Stimulated activated CD8-positive, alpha-beta memory T cell treated with anti-CD3 and anti-CD28 coated beads, Interleukin-4, amount 100 ng/mL, for 48 hours (primary cell): ENCODE results near the gene FGD4.
A peak's percentile ranks its signal among the peaks of the same experiment; 100 is the strongest.

Experiments used
- DNase-seq: peaks from one replicate; pipeline ENCODE4 v3.0.0-alpha.2; 2020

The FGD4 gene

DNA sequence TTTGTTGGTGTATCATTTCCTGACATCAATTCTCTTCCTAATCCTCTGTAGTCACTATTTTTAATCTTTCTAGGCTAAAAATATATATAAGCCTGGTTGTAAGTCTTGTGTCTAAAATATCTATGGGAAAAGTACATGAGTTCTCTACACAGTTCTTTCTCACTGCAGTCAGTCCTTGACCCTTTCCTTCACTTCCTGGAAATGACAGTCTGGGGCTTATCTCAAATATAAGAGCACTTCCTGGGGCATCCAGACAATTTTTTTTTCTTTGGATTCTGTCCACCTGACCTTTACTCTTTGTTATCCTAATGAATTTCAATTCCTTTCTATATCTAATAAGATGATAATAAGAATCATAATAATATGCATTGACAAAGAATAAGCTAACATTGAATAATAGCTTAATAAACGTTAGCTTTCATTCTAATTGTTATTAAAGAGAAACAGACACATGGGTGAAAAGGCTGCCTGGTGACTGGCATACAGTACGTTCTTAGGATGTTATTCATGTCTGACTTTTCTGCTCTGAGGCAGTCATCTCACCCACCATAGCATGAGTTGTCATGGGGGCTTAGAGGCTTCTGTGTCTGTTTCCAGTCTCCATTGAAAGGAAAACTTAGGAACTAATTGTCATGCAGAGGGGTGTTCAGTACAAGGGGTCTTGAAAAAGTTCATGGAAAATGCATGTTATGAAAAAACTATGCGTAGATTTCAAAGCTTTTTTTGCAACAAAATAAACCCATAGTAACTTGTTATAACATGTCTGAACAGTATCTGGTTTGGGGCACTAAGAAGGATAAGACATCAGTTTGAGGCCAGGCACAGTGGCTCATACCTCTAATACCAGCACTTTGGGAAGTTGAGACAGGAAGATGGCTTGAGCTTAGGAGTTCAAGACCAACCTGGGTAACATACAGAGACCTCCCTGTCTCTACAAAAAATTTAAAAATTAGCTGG lies 213.6 kb downstream of the FGD4 start:
- no peak for DNase-seq

GRCh38 chr12:32615441-32615840 lies 216.1 kb downstream of the FGD4 start:
- DNase-seq: no peak

- DNase-seq: no peak
Observed at GRCh38 chr12:32617534-32617933, 218.2 kb downstream of the FGD4 start.

- DNase-seq: no peak
Observed at GRCh38 chr12:32618115-32618514, 218.8 kb downstream of the FGD4 start.

GRCh38 chr12:32627976-32628375 lies 228.6 kb downstream of the FGD4 start:
- no peak for DNase-seq

GRCh38 chr12:32641287-32641901 lies 242.0 kb downstream of the FGD4 start:
- DNase-seq: no peak

DNA sequence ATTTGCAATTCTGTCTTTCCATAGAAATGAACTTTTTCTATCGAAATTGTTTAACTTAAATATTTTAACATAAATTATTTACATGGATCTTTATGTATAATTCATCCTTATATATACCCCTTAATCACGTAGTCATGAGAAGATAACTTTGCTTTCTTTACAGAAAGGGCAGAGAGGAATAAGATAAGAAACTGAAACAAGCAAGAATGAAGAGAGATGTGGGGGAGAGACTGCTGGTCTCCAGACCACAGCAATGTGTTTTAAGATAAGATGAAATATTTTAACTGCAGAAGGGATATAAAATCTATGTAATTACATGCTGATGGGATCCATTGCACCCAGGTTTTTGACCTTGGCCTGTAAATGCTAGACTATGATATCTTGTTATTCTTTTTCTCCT lies 245.1 kb downstream of the FGD4 start:
- DNase-seq: no peak

DNA sequence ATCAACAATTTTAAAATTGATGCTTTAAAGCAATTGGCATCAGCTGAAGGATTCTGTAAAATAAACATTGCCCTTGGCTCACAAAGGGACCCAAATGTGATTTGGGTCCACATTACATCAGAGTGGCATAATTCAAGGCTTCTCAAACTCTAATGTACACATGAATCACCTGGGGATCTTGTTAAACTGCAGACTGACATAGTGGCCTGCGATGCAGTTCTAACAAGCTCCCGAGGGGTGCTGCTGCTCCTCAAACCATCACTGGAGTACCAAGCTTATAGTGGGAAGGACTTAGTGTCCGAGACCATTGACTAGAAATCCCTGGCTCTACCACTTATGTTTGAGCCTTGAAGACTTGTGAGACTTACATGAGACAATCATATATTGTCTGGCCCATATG lies 247.9 kb downstream of the FGD4 start:
- no peak for DNase-seq

DNA sequence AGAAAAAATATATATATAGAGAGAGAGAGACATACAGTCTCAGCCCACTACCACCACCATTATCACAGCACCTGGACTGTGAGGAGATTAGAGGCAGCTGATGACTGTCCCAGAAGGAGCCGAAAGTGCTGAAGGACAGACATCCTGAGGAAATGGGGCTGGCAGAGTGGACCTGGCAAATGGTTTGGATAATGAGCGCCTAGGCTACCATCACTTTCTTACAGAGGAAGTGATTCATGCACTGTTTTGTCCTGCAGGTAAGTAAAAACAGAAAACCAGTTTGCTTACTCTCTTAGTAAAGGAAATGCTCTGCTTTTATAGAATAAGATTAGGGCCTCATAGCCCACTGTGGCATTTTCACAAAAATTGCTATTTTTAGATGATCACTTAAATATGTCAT lies 251.2 kb downstream of the FGD4 start:
- DNase-seq: no peak

DNA sequence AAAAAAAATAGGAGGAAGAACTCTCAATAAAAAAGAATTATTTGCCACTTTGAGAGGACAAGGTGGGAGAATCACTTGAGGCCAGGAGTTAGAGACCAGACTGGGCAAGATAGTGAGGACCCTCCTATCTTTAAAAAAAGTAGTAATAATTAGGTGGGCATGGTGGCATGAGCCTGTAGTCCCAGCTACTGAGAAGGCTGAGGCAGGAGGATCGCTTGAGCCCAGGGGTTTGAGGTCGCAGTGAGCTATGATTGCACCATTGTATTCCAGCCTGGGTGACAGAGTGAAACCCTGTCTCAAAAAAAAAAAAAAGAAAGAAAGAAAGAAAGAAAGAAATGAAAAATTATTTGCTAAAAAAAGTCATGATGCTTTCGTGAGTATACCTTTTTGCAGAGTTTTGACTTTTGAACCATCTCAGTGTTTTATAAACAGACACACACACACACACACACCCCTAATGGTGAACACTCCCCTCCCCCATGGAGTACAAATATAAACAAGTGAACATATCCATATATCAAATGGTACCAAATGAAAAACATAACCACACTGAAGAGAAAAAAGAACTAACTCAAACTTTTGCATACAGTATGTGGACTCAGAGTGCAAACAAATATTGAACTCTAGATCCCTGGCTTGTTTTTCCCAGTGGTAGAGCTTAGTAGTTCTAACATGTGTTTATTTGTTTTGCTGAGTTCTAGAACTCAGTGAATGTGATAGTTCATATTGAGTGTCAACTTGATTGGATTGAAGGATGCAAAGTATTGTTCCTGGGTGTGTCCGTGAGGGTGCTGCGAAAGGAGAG lies 252.0 kb downstream of the FGD4 start:
- DNase-seq: no peak

DNA sequence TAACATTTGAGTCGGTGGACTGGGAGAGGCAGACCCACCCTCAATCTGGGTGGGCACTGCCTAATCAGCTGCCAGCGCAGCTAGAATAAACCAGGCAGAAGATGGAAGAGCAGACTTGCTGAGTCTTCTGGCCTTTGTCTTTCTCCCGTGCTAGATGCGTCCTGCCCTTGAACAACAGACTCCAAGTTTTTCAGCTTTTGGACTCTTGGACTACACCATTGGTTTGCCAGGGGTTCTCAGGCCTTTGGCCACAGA lies 252.5 kb downstream of the FGD4 start:
- DNase-seq: no peak

DNA sequence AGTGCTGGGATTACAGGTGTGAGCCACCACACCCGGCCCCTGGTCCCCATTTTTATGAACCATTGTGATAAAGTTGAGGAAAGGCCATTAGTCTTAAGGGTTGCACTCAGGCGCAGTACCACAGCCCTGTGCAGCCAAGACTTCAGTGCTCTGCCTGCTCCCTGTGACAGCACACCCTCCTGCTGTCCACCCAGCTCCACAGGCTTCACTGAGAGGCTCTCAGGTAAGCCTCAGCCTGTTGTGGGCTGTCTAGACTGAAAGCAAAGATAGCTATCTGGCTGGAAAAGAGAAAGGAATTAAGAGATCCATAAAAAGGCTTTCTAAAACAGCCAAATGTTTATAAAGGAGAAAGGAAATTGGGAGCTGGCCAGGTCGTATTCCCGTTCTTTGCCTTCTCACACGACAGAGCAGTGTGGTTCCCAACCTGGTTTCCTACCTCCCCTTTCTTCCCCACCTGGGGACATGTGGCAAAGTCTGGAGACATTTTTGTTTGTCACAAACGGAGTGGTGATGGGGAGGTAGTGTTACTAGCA lies 260.6 kb downstream of the FGD4 start:
- DNase-seq: no peak

DNA sequence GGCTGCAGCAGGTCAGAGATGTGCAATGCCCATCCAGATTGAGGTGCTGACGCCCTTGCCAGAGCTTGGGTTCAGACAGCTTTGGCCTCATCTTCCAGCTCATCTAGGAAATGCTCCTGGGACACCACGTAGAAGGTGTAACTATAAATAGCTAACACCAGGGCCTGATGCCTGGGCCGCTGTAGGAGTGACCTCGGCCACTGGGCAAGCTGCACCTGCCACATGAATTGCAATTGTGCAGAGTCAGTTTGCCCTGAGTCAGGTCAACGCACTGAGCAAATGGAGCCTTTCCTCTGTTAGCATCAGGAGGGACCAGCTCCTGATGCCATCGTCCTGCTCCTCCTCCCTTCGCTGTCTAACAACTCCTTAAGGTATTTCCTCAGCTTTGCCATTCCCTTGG lies 262.3 kb downstream of the FGD4 start:
- no peak for DNase-seq

GRCh38 chr12:32662665-32663064 lies 263.3 kb downstream of the FGD4 start:
- DNase-seq: no peak

GRCh38 chr12:32666018-32666417 lies 266.7 kb downstream of the FGD4 start:
- DNase-seq: no peak

DNA sequence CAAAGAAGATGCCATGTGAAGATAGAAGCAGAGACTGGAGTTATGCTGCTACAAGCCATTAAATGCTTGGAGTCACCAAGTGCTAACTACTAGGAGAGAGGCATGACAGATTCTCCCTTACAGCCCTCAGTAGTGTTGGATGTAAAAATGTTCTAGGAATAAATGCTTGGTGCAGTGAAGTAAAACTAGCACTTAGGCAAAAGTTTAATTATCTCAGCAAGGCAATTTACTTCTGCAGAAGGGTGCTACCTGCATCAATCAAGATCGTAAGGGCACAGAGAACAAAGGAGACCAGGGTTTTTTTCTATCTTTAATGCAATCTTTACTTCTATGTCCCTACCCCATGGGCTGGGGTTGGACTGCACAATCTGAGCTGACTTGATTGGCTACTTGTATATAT lies 270.2 kb downstream of the FGD4 start:
- DNase-seq: no peak

- DNase-seq: no peak
Observed at GRCh38 chr12:32671930-32672780, 272.8 kb downstream of the FGD4 start.

GRCh38 chr12:32679091-32679919 lies 279.9 kb downstream of the FGD4 start, which contains the start of gene DNM1L:
Gene DNM1L, plus strand, starts transcription at chr12:32679301. Its CDS starts 63 bp downstream, at chr12:32679364.
- peak; percentile 91 for DNase-seq

- DNase-seq: no peak
Observed at GRCh38 chr12:32679920-32680237, 280.5 kb downstream of the FGD4 start.

DNA sequence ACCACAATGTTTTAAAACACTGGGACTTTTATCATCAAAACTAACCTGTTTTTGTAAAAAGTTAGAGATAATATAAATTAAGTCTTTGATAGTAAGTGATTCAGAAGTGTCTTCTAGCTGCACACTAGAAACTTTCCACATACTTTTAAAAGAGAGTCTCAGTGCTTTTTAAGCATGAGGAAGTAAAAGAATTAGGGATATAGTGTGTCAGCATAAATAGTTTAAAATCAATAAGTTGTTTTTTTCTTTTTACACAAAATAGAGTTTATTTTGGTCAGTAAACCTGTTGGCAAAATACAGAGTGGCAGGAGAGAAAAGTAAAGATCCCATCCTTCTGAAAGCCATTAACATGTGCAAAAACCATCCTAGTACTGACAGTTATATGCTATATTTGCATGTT lies 281.4 kb downstream of the FGD4 start:
- no peak for DNase-seq

DNA sequence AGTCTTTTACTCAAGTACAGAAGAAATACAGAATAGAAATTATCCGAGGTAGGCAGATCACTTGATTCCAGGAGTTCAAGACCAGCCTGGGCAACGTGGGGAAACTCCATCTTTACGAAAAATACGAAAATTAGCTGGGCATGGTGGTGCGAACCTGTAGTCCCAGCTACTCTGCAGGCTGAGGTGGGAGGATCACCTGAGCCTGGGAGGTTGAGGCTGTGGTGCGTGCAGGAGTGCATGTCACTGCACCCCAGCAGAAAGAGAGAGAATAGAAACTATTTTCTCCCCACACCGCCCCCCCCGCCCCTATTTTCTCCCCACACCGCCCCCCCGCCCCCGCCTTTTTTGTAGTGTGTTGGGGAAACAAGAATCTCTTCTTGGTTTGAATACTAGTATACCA lies 281.9 kb downstream of the FGD4 start:
- no peak for DNase-seq

DNA sequence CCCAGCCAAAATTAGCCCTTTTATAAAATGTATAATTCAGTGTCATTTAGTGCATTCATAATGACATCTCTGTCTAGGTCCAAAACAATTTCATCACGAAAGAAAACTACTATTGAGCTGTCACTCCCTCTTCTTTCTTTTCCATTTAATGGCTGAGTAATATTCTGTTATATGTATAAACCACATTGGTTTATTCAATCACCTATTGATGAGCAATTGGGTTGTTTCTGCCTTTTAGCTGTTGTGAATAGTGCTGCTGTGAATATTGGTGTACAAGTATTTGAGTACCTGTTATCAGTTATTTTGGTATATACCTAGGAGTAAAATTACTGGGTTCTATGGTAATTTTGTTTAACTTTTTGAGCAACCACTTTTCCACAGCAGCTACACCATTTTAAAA lies 287.0 kb downstream of the FGD4 start:
- no peak for DNase-seq
